Subcutaneous adipose tissue (tissue), 4 donors: ENCODE data around the gene PAM16. TPM values are rescaled to one million over a fixed set of nuclear protein-coding genes. Genes with fewer than 3 reads are reported as not detected.

Experiments
- total RNA-seq, 4 donors: library from RNA; depleted of rRNA; stranded (reverse); fragments of >200 nt; gene quantifications; one replicate each; pipeline ENCODE4 v1.1.0, GENCODE V29; 2016
- TF ChIP-seq, protein P1 (sequence below): fragments of 450-650 bp; IDR thresholded peaks from one replicate; pipeline ENCODE4 v1.5.1; 2016; ENCODE audit warnings: low read depth, mild to moderate bottlenecking, control low read depth, antibody characterized with exemption, moderate library complexity

Gene PAM16
- total RNA-seq, 4 donors from 2014 or later, result 15.3 to 52.0 (median 34.5) TPM

DNA sequence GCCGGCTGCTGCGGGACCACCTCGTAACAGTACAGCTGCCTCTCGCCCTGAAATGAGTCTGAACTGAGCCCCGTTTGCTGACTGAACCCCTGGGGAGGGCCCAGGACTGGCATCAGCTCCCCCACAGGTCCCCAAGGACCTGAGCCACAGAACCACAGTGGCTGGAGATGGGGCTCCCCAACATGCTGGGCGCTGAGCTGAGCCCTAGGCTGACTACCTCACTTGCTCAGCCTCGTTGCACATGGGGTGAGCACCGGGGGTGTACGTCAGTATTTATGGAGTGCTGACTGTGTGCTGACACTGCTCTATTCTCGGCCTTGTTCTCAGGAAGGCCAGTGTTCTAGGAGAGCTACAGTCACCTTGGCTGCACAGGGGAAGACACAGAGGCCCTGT lies 13.9 kb upstream of the PAM16 start:
- TF ChIP-seq, protein P1, sequence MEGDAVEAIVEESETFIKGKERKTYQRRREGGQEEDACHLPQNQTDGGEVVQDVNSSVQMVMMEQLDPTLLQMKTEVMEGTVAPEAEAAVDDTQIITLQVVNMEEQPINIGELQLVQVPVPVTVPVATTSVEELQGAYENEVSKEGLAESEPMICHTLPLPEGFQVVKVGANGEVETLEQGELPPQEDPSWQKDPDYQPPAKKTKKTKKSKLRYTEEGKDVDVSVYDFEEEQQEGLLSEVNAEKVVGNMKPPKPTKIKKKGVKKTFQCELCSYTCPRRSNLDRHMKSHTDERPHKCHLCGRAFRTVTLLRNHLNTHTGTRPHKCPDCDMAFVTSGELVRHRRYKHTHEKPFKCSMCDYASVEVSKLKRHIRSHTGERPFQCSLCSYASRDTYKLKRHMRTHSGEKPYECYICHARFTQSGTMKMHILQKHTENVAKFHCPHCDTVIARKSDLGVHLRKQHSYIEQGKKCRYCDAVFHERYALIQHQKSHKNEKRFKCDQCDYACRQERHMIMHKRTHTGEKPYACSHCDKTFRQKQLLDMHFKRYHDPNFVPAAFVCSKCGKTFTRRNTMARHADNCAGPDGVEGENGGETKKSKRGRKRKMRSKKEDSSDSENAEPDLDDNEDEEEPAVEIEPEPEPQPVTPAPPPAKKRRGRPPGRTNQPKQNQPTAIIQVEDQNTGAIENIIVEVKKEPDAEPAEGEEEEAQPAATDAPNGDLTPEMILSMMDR, result no peak

DNA sequence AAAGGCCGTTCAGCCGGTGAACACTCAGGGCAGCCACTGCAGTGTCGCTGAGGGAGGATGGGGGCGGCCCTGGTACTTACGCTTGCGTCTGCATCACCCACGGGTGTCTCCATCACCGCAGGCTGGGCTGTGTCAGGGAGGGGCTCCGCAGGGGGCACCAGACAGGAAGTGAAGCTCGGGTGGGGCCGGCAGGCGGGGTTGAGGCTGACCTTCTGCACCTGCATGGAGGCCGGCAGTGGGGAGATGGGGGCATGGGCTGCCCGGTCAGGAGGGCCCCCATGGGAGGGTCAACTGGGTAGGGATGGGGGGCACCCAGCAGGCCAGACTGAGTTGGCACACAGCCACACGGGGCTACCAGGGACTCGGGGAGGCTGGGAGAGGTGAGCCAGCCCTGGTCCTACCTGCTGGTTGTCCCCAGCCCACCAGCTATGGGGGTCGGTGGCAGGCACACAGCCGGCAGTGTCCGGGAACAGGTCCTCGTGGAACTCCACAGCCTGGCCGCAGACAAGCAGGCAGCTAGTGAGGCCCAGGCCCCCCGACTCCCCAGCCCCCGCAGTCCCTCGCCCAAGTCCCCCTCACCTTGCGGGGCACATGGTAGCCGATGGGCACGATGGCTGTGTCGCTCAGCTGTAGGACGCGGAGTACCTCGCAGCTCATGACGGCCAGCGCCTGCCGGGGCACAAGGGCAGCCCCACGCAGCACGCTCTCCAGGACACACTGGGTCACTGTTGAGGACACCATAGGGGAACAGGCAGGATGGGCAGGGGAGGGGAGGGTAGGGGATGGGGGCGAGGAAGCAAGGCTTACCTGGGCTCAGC lies 13.3 kb upstream of the PAM16 start:
- TF ChIP-seq, protein P1, result no peak

DNA sequence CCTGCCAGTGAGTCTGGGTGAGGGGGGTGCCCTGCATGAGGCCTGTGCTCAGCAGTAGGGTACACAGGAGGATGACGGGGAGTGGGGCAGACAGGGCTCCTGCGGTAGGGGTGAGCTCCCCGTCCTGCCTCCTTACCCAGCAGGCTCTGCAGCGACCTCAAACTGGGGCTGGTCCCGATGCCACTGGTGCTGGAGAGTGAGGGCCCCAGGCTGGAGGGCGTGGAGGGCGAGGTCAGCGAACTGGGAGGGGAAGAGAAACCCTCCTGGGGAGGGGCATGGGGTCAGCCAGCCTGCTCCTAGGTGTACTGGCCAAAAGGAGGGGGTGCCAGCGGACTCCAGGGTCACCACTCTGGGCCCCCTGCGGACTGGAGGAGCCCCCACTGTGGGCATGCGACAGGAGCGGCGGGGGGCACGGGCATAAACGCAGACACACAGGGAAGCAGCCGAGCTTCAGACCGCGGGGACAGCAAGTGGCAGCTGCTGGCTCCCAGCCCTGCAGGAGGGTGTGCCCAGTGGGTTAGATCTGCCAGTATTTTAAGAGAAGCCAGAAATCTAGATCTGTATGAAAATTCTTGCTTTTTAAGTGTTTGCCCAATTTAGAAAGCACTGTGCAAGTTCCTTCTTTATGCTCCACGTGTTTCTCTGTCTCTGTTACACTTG lies 11.5 kb upstream of the PAM16 start:
- TF ChIP-seq, protein P1, result no peak

DNA sequence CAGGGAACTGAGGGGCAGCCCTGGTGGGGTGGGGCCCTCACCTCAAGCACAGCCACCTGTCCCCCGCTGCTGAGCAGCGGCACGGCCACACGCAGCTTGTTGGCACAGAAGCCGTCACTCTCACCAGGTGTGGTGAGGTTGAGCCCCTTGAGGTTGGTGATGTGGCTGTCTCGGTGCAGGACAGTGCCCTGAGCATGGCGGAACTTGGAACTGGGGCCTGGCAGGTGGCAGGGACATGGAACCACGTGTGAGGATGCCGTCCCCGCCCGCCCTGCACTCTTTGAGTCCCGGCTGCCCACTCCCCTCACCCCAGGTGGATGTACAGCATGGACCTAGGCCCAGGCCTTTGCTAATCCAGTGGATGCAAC lies 10.8 kb upstream of the PAM16 start:
- TF ChIP-seq, protein P1, result no peak

DNA sequence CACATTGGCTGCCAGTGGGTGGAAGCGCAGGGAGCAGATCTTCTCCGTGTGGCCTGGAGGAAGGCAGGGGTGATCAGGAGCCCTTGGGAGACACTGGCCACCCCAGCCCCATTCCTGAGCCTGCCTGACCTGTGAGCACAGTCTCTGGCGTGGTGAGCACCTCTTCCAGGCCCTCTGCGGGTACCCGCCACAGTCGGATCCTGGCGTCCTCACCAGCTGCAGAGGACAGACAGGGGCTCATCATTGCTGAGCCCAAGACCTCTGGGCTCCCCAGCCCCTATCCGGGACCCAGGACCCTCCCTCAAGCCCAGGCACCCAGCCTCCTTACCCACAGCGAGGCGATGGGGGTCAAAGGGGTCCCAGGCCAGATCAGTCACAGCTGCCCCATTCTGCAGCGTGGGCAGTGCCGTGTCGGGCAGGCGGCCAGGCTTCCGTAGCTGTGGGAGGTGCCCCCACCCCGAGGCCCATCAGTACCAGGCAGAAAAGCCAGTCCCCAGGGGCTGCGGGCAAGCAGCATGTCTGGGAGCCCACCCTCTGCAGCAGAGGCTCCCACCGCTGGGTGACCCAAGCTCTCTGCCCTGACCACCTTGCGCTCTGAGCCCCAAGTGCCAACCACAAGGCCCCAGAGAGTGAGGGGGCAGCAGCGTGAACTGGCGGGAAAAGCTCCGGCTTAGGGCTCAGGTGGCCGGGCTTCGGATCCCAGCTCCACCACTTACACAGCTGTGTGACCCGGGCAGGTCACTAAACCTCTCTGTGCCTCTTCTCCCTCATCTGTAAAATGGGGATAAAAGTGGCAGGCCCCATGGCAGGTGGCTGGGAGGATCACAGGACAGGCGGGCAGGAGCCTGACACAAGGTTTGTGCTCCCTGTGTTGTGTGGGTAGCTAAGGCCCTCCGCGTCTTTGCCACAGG lies 10.2 kb upstream of the PAM16 start:
- TF ChIP-seq, protein P1, result no peak

DNA sequence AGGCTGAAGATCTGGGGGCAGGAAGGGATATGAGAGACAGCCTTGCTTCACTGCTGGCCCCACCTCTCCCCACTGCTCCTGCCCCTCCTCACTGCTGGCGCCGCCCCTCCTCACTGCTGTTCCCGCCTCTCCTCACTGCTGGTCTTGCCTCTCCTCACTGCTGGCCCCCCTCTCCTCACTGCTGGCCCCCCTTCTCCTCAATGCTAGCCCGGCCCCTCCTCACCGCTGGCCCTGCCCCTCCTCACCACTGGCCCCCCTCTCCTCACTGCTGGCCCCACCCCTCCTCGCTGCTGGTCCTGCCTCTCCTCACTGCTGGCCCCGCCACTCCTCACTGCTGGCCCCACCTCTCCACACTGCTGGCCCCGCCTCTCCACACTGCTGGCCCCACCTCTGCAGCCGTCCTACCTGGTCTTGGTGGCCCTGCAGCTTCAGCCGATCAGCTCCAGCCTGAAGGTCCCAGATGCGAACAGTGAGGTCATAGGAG lies 9.5 kb upstream of the PAM16 start:
- TF ChIP-seq, protein P1, result no peak
